Measurements from ENCODE around the gene RCAN1. TPM values are rescaled to one million over a fixed set of nuclear protein-coding genes. Genes with fewer than 3 reads are reported as not detected.

RCAN1 gene
- total RNA-seq, 2 experiments from 2014 or later: 1.1 to 1.5 TPM

DNA sequence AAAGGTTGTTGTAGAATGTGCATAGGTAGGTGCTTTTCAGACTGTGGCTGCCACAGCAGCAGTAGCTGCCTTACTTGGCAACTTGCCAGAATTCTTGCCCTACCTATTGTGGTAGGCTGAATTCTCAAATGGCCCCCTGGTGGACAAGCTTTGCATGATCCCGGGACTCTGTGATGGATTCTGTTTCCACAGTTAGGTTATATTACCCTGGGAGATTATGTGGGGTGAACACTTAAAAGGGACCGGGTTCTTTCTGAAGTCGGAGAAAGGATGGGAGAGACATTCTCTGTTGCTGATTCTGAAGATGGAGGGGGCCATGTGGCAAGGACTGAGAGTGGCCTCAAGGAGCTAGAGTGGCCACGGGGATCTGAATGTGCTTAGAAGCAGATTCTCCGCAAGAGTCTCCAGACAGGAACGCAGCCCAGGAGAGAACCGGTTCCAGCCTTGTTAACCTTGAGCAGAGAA, 70.8 kb downstream of the RCAN1 start:
- no peaks in the 10 kb centered on the region for H3K36me3 ChIP-seq (ENCODE audit: insufficient read depth, low read length)
- Mint-ChIP-seq H3K4me1 (ENCODE audit: low read depth) (no peaks in the 10 kb centered on the region), H3K36me3 (ENCODE audit: low read depth) (peaks cover 5% of the 10 kb centered on the region), H3K4me3 (no peak overlapping the region), H3K27ac (no peak overlapping the region), H3K27me3 (no peaks in the 10 kb centered on the region), H3K9me3 (peaks cover 4% of the 10 kb centered on the region)
- H3K9me3 ChIP-seq (ENCODE audit: control insufficient read depth in 1 of 2, insufficient read depth in 1 of 2, low read length in 2 of 2): peaks cover 0 to 6% of the 10 kb centered on the region in 2 experiments
- ATAC-seq (ENCODE audit: poor library complexity): no peak
- no peaks in the 10 kb centered on the region for H3K27me3 ChIP-seq (ENCODE audit: control insufficient read depth in 1 of 2, insufficient read depth in 2 of 2, low read length in 2 of 2)
- peak in 11 of 14 experiments; percentile 2 to 72 (median 8) for DNase-seq
- CTCF ChIA-PET: no interaction called here
- H3K27ac ChIP-seq (ENCODE audit: low read depth in 1 of 2, low read length in 2 of 2): no peak overlapping the region
- TF ChIP-seq, protein P1, sequence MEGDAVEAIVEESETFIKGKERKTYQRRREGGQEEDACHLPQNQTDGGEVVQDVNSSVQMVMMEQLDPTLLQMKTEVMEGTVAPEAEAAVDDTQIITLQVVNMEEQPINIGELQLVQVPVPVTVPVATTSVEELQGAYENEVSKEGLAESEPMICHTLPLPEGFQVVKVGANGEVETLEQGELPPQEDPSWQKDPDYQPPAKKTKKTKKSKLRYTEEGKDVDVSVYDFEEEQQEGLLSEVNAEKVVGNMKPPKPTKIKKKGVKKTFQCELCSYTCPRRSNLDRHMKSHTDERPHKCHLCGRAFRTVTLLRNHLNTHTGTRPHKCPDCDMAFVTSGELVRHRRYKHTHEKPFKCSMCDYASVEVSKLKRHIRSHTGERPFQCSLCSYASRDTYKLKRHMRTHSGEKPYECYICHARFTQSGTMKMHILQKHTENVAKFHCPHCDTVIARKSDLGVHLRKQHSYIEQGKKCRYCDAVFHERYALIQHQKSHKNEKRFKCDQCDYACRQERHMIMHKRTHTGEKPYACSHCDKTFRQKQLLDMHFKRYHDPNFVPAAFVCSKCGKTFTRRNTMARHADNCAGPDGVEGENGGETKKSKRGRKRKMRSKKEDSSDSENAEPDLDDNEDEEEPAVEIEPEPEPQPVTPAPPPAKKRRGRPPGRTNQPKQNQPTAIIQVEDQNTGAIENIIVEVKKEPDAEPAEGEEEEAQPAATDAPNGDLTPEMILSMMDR (IDR thresholded peaks at IDR 0.05): no peak
- POLR2A ChIA-PET: no interaction called here
- intact Hi-C loops (cut with DNase I, micrococcal nuclease): no loop called here
- H3K4me1 ChIP-seq (ENCODE audit: insufficient read depth, low read length): peaks cover 3% of the 10 kb centered on the region
- no peak overlapping the region for H3K4me3 ChIP-seq (ENCODE audit: low read length)

GRCh38 chr21:34543017-34543416, 71.9 kb downstream of the RCAN1 start:
- no peaks in the 10 kb centered on the region for H3K27me3 Mint-ChIP-seq
- CTCF ChIA-PET: no interaction called here

DNA sequence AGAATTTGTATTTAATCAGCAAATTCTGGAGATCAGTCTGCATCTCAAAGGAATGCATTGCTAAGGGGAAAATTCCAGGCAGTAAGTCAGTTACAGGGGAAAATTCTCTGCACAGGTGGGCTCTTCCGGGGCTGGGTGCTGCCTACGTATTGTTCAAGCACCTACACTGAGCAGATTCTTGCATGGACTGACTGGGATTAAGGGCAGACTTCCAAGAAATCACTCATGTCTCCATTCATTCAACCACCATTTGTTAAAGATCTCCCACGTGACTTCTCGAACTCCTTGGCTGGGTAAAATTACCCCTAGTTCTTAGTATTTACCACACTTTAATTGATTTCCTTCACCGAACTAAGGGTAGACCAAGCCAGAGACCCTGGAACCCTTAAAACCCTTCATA, 74.7 kb downstream of the RCAN1 start:
- Histone ChIP-seq H3K9me3 (ENCODE audit: control insufficient read depth in 1 of 2, insufficient read depth in 1 of 2, low read length in 2 of 2) (peaks cover 0 to 6% of the 10 kb centered on the region in 2 experiments), H3K27ac (ENCODE audit: low read depth in 1 of 2, low read length in 2 of 2) (no peak overlapping the region), H3K36me3 (ENCODE audit: insufficient read depth, low read length) (no peaks in the 10 kb centered on the region), H3K4me1 (ENCODE audit: insufficient read depth, low read length) (peaks cover 3% of the 10 kb centered on the region), H3K4me3 (ENCODE audit: low read length) (no peak overlapping the region), H3K27me3 (ENCODE audit: control insufficient read depth in 1 of 2, insufficient read depth in 2 of 2, low read length in 2 of 2) (no peaks in the 10 kb centered on the region)
- peaks cover 4% of the 10 kb centered on the region for H3K9me3 Mint-ChIP-seq
- H3K36me3 Mint-ChIP-seq (ENCODE audit: low read depth): peaks cover 5% of the 10 kb centered on the region
- POLR2A ChIA-PET: no interaction called here
- DNase-seq (no peak), ATAC-seq (ENCODE audit: poor library complexity) (no peak)
- CTCF ChIA-PET: no interaction called here
- H3K27me3 Mint-ChIP-seq: no peaks in the 10 kb centered on the region
- H3K4me1 Mint-ChIP-seq (ENCODE audit: low read depth): no peaks in the 10 kb centered on the region
- H3K27ac Mint-ChIP-seq: no peak overlapping the region
- TF ChIP-seq, protein P1 (IDR thresholded peaks at IDR 0.05): no peak
- intact Hi-C loops (cut with DNase I, micrococcal nuclease): no loop called here
- H3K4me3 Mint-ChIP-seq: no peak overlapping the region

More at GRCh38 chr21:34543017-34543416, 71.9 kb downstream of the RCAN1 start:
- no peak overlapping the region for H3K27ac Mint-ChIP-seq
- H3K27me3 ChIP-seq (ENCODE audit: control insufficient read depth in 1 of 2, insufficient read depth in 2 of 2, low read length in 2 of 2): no peaks in the 10 kb centered on the region
- H3K4me1 Mint-ChIP-seq (ENCODE audit: low read depth): no peaks in the 10 kb centered on the region
- peaks cover 0 to 6% of the 10 kb centered on the region in 2 experiments for H3K9me3 ChIP-seq (ENCODE audit: control insufficient read depth in 1 of 2, insufficient read depth in 1 of 2, low read length in 2 of 2)
- peaks cover 5% of the 10 kb centered on the region for H3K36me3 Mint-ChIP-seq (ENCODE audit: low read depth)
- ATAC-seq (ENCODE audit: poor library complexity): no peak
- no peaks in the 10 kb centered on the region for H3K36me3 ChIP-seq (ENCODE audit: insufficient read depth, low read length)
- H3K4me3 Mint-ChIP-seq: no peak overlapping the region
- POLR2A ChIA-PET: no interaction called here
- peaks cover 3% of the 10 kb centered on the region for H3K4me1 ChIP-seq (ENCODE audit: insufficient read depth, low read length)
- no peak overlapping the region for H3K4me3 ChIP-seq (ENCODE audit: low read length)
- intact Hi-C loops (cut with DNase I, micrococcal nuclease): no loop called here
- peaks cover 4% of the 10 kb centered on the region for H3K9me3 Mint-ChIP-seq
- DNase-seq: no peak
- TF ChIP-seq, protein P1 (IDR thresholded peaks at IDR 0.05): no peak
- H3K27ac ChIP-seq (ENCODE audit: low read depth in 1 of 2, low read length in 2 of 2): no peak overlapping the region

All from CD4-positive, alpha-beta T cell (primary cell).